Activated B cell treated with CpG ODN at 0.5 μM for 24 hours (primary cell): Measurements from ENCODE around the gene TRAF7. TPM values are rescaled to one million over a fixed set of nuclear protein-coding genes. Genes with fewer than 3 reads are reported as not detected.

Experiments used
- ATAC-seq: fragments of 200-7000 bp; cut with Tn5 transposase; one replicate; pipeline ENCODE4 v1.10.0; 2021; ENCODE audit warnings: low read depth, mild to moderate bottlenecking, moderate library complexity
- CTCF ChIA-PET: fragments of 350-600 bp; sonication (Branson Sonifier 250); formaldehyde crosslinking; loops from one replicate; lab custom pipeline; 2021; ENCODE audit warnings: antibody characterized with exemption; lab: Charles Lee
- POLR2A ChIA-PET: fragments of 350-600 bp; sonication (Branson Sonifier 250); formaldehyde crosslinking; loops from one replicate; lab custom pipeline; 2021; ENCODE audit warnings: antibody characterized with exemption; lab: Charles Lee
- DNase-seq: peaks from one replicate; pipeline ENCODE4 v3.0.0; 2022
- H3K27ac Mint-ChIP-seq: one replicate; pipeline ENCODE4 v1.8.0; 2020; ENCODE audit warnings: mixed read lengths
- H3K27me3 Mint-ChIP-seq: one replicate; pipeline ENCODE4 v1.8.0; 2021; ENCODE audit warnings: mixed read lengths
- H3K36me3 Mint-ChIP-seq: one replicate; pipeline ENCODE4 v1.8.0; 2021; ENCODE audit warnings: low read depth, mixed read lengths
- H3K4me1 Mint-ChIP-seq: one replicate; pipeline ENCODE4 v1.8.0; 2021; ENCODE audit warnings: mixed read lengths
- H3K4me3 Mint-ChIP-seq: one replicate; pipeline ENCODE4 v1.8.0; 2020; ENCODE audit warnings: mild to moderate bottlenecking, mixed read lengths
- H3K9me3 Mint-ChIP-seq: one replicate; pipeline ENCODE4 v1.8.0; 2020; ENCODE audit warnings: mixed read lengths
- intact Hi-C: fragments of 100-400 bp; cut with micrococcal nuclease; formaldehyde crosslinking; loops from one replicate; pipeline ENCODE4 v1.15.1; 2024
- total RNA-seq: library from RNA; stranded (reverse); gene quantifications from 2 replicates; pipeline ENCODE4 v1.2.3, GENCODE V29; 2022
- TF ChIP-seq, protein P1 (sequence below): fragments of 200-600 bp; IDR thresholded peaks from one replicate; pipeline ENCODE4 v1.8.0; 2022; ENCODE audit warnings: antibody characterized with exemption, mild to moderate bottlenecking

TRAF7 gene
- total RNA-seq, 1 donor from 2014 or later = 72.7 TPM

DNA sequence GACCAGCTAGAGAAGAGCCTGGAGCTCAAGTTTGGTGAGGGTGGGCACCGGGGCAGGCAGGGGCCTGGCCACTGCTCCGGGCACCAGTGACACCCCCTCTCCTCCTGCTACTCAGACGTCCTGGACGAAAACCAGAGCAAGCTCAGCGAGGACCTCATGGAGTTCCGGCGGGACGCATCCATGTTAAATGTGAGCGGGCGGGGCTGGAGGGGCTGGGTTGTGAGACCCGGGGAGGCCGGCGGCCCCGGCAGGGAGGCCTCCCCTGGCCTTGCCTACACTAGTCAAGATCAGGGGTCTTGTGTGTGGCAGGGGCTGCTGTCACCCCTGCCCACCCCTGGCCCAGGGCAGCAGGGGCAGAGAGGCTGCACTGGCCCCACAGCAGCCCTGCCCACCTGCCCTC is 17.8 kb downstream of the TRAF7 start:
- ChIA-PET POLR2A (no interaction called here), CTCF (no interaction called here)
- TF ChIP-seq, protein P1, sequence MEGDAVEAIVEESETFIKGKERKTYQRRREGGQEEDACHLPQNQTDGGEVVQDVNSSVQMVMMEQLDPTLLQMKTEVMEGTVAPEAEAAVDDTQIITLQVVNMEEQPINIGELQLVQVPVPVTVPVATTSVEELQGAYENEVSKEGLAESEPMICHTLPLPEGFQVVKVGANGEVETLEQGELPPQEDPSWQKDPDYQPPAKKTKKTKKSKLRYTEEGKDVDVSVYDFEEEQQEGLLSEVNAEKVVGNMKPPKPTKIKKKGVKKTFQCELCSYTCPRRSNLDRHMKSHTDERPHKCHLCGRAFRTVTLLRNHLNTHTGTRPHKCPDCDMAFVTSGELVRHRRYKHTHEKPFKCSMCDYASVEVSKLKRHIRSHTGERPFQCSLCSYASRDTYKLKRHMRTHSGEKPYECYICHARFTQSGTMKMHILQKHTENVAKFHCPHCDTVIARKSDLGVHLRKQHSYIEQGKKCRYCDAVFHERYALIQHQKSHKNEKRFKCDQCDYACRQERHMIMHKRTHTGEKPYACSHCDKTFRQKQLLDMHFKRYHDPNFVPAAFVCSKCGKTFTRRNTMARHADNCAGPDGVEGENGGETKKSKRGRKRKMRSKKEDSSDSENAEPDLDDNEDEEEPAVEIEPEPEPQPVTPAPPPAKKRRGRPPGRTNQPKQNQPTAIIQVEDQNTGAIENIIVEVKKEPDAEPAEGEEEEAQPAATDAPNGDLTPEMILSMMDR = no peak

DNA sequence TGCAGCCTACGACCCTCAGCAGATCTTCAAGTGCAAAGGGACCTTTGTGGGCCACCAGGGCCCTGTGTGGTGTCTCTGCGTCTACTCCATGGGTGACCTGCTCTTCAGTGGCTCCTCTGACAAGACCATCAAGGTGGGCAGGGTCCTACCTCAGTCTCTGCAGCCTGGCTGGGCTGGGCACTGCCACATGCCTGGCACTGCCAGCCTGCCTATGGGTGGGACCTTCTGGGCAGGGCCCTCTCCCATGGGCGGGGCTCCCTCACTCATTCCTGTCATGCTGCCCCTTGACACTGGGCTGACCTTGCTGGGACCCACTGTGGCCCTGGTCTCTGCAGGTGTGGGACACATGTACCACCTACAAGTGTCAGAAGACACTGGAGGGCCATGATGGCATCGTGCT is 18.3 kb downstream of the TRAF7 start:
- H3K9me3 Mint-ChIP-seq = no peaks in the 10 kb centered on the region
- H3K27me3 Mint-ChIP-seq = no peaks in the 10 kb centered on the region
- H3K36me3 Mint-ChIP-seq = peaks cover 38% of the 10 kb centered on the region
- CTCF ChIA-PET = no interaction called here
- ATAC-seq (no peak), DNase-seq (no peak)
- TF ChIP-seq, protein P1 = no peak
- no peak overlapping the region for H3K27ac Mint-ChIP-seq
- intact Hi-C loops = no loop called here
- H3K4me3 Mint-ChIP-seq = no peak overlapping the region
- POLR2A ChIA-PET = no interaction called here
- no peaks in the 10 kb centered on the region for H3K4me1 Mint-ChIP-seq

More for the DNA sequence above, 17.8 kb downstream of the TRAF7 start:
- Mint-ChIP-seq H3K4me1 (no peaks in the 10 kb centered on the region), H3K9me3 (no peaks in the 10 kb centered on the region), H3K4me3 (no peak overlapping the region), H3K27me3 (no peaks in the 10 kb centered on the region), H3K27ac (no peak overlapping the region), H3K36me3 (peaks cover 38% of the 10 kb centered on the region)
- intact Hi-C loops = no loop called here
- DNase-seq (no peak), ATAC-seq (no peak)

DNA sequence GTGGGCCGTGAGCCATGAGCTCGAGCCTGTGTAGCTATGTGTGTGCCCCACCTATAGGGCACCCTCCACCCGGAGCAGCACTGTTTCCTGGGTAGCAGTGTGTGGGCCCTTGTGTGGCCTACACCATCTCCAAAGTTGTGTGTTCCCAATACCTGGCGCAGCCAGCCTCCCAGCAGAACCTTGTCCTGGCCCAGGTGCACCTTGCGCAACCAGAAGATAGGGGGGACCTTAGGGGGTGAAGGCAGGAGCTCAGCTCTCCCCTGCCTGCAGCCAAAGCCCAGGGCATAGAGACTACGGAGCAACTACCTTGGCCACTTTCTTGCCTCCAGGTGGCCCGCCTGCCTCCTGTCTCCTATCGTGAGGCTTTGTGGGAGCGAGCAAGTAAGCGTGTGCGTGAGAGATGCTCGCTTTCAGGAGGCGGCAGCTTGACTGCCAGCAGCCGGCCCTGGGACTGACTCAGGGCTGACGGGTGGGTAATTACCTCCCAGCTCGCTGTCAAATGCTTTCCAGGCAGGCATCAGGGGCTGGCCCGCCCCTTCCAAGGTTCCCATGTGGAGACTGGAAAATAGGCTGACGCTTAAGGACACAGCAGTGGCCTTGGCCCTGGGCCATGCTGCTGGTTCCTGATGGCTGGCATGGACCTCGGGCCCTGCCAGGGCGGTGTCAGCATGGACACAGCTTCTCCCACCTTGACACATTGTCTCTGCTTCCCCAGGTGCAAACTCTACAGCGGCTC is 19.0 kb downstream of the TRAF7 start:
- H3K9me3 Mint-ChIP-seq = no peaks in the 10 kb centered on the region
- no peak overlapping the region for H3K27ac Mint-ChIP-seq
- ChIA-PET POLR2A (interaction anchor here (0.6 kb wide), 1 partner anchor 20 kb away, joined by 3 read pairs; no protein-coding TSS in a partner anchor), CTCF (no interaction called here)
- H3K36me3 Mint-ChIP-seq = peaks cover 37% of the 10 kb centered on the region
- no peak overlapping the region for H3K4me3 Mint-ChIP-seq
- TF ChIP-seq, protein P1 = no peak
- intact Hi-C loops = no loop called here
- no peaks in the 10 kb centered on the region for H3K27me3 Mint-ChIP-seq
- DNase-seq (no peak), ATAC-seq (no peak)
- H3K4me1 Mint-ChIP-seq = no peaks in the 10 kb centered on the region

DNA sequence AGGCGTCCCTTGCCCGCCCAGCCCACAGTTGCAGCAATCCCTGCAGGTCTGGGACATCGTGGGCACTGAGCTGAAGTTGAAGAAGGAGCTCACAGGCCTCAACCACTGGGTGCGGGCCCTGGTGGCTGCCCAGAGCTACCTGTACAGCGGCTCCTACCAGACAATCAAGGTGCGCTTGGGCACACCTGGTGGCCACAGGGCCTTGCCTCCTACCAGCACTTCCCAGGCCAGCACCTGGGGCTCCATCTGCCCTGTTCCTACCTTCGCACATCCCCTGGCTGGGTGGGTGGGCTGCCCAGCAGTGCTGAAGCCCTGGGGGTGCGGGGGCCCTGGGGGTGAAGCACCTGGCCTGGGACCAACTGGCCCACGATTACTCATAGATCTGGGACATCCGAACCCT is 19.9 kb downstream of the TRAF7 start:
- CTCF ChIA-PET = no interaction called here
- Mint-ChIP-seq H3K27me3 (no peaks in the 10 kb centered on the region), H3K27ac (no peak overlapping the region), H3K36me3 (peaks cover 36% of the 10 kb centered on the region), H3K4me1 (no peaks in the 10 kb centered on the region), H3K9me3 (no peaks in the 10 kb centered on the region), H3K4me3 (no peak overlapping the region)
- ATAC-seq (no peak), DNase-seq (no peak)
- intact Hi-C loops = no loop called here
- POLR2A ChIA-PET = no interaction called here
- TF ChIP-seq, protein P1 = no peak

DNA sequence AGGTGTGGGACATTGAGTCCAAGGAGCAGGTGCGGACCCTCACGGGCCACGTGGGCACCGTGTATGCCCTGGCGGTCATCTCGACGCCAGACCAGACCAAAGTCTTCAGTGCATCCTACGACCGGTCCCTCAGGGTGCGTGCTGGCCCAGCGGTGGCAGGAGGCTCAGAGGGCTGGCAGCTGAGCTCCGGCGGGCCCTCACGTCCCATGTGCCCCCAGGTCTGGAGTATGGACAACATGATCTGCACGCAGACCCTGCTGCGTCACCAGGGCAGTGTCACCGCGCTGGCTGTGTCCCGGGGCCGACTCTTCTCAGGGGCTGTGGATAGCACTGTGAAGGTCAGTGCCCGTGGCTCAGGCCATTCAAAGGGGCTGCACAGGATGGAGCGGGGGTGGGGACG is 20.5 kb downstream of the TRAF7 start:
- Mint-ChIP-seq H3K27ac (no peak overlapping the region), H3K4me1 (no peaks in the 10 kb centered on the region), H3K9me3 (no peaks in the 10 kb centered on the region), H3K4me3 (no peak overlapping the region), H3K36me3 (peaks cover 36% of the 10 kb centered on the region), H3K27me3 (no peaks in the 10 kb centered on the region)
- intact Hi-C loops = no loop called here
- TF ChIP-seq, protein P1 = no peak
- DNase-seq (no peak), ATAC-seq (no peak)
- ChIA-PET CTCF (no interaction called here), POLR2A (interaction anchor here (0.6 kb wide), 1 partner anchor 20 kb away, joined by 3 read pairs; no protein-coding TSS in a partner anchor)
